Tibial nerve (tissue), 4 donors: ENCODE data around the gene FNBP1L. TPM values are rescaled to one million over a fixed set of nuclear protein-coding genes. Genes with fewer than 3 reads are reported as not detected.
"Not testable (repeated sequence)": the region's sequence is repeated elsewhere in the genome, so short reads cannot be mapped to it uniquely, and the experiment has no call there.

Source experiments
- DNase-seq, 2 donors: peaks; one replicate each; pipeline ENCODE4 v3.0.0-alpha.2; 2019; ENCODE audit warnings: low spot score in 2 of 2
- H3K27ac ChIP-seq, 4 donors: fragments of 200-600 bp; sonication (generic) in 3 of 4; one replicate each; pipeline ENCODE4 v1.5.1; 2017 to 2019; ENCODE audit warnings: mild to moderate bottlenecking in 1 of 4
- H3K27me3 ChIP-seq, 2 donors: fragments of 200-600 bp; sonication (generic) in 1 of 2; one replicate each; pipeline versions ENCODE4 v1.5.1 to v1.6.0; 2017 to 2019
- H3K36me3 ChIP-seq, 3 donors: fragments of 200-600 bp; sonication (generic); one replicate each; pipeline ENCODE4 v1.5.1; 2018 to 2019
- H3K4me1 ChIP-seq, 4 donors: fragments of 200-600 bp; sonication (generic) in 3 of 4; one replicate each; pipeline ENCODE4 v1.5.1; 2017 to 2019
- H3K4me3 ChIP-seq, 4 donors: fragments of 200-600 bp; sonication (generic) in 3 of 4; one replicate each; pipeline ENCODE4 v1.5.1; 2017 to 2019; ENCODE audit warnings: mild to moderate bottlenecking in 1 of 4, moderate library complexity in 1 of 4
- H3K9me3 ChIP-seq, 4 donors: fragments of 200-600 bp; sonication (generic) in 3 of 4; one replicate each; pipeline ENCODE4 v1.5.1; 2017 to 2019
- CTCF ChIP-seq, 5 experiments: fragments of 200-600 bp in 3 of 5; fragments of 450-650 bp in 2 of 5; sonication (generic) in 3 of 5; IDR thresholded peaks; one replicate each; pipeline ENCODE4 v1.5.1; 2016 to 2019; ENCODE audit warnings: antibody characterized with exemption in 5 of 5, mild to moderate bottlenecking in 3 of 5, moderate library complexity in 2 of 5
- EP300 ChIP-seq, 2 donors: sonication (generic); formaldehyde crosslinking; IDR thresholded peaks; one replicate each; pipeline ENCODE4 v1.6.1; 2017; ENCODE audit warnings: antibody characterized with exemption in 2 of 2, mild to moderate bottlenecking in 1 of 2
- POLR2A ChIP-seq, 2 donors: fragments of 450-650 bp; IDR thresholded peaks; one replicate each; pipeline ENCODE4 v1.6.1; 2017; ENCODE audit warnings: antibody characterized with exemption in 2 of 2, mild to moderate bottlenecking in 2 of 2, moderate library complexity in 2 of 2
- WGBS, 2 donors: methylation state at CpG; one replicate each; pipeline ENCODE4 v1.1.5; 2018; 5-methylcytosine and 5-hydroxymethylcytosine counted together
- total RNA-seq, 4 donors: library from RNA; depleted of rRNA; stranded (reverse); fragments of >200 nt; gene quantifications; one replicate each; pipeline ENCODE4 v1.1.0, GENCODE V29; 2016

Gene FNBP1L
- total RNA-seq, 4 donors from 2014 or later, result 18.3 to 23.2 (median 20.5) TPM

- not testable (repeated sequence) for H3K27me3 ChIP-seq, H3K9me3 ChIP-seq, H3K36me3 ChIP-seq, H3K4me3 ChIP-seq
- Histone ChIP-seq H3K4me1 (peaks cover 0 to 46% (median 28%) of the 10 kb centered on the region in 4 donors), H3K27ac (peak overlapping the region in 3 of 4 donors; percentile 15 to 66 (median 65))
- WGBS, 2 donors, result 27 to 31% methylated on average over 4 of the region's 4 CpGs
- peak; percentile 39 to 49 for TF ChIP-seq EP300 (IDR thresholded peaks at IDR 0.05)
- peak in 1 of 2 donors; percentile 67 for DNase-seq
Observed at GRCh38 chr1:93553886-93554490, 106.1 kb downstream of the FNBP1L start.

- WGBS, 2 donors, result 49 to 54% methylated on average over 7 of the region's 7 CpGs
- Histone ChIP-seq H3K4me1 (peaks cover 0 to 46% (median 28%) of the 10 kb centered on the region in 4 donors), H3K27ac (peak overlapping the region in 2 of 4 donors; percentile 65 to 66), H3K9me3 (no peaks in the 10 kb centered on the region), H3K27me3 (no peaks in the 10 kb centered on the region), H3K4me3 (no peak overlapping the region), H3K36me3 (peaks cover 0 to 16% (median 0%) of the 10 kb centered on the region in 3 donors)
- no peak for DNase-seq
- TF ChIP-seq CTCF (IDR thresholded peaks at IDR 0.05) (no peak), EP300 (IDR thresholded peaks at IDR 0.05) (peak in 1 of 2 donors; percentile 67)
Observed at GRCh38 chr1:93554883-93555872, 107.3 kb downstream of the FNBP1L start.

GRCh38 chr1:93556291-93556690, 108.4 kb downstream of the FNBP1L start:
- no peaks in the 10 kb centered on the region for H3K27me3 ChIP-seq
- H3K36me3 ChIP-seq, result peaks cover 0 to 22% (median 0%) of the 10 kb centered on the region in 3 donors
- H3K27ac ChIP-seq, result peak overlapping the region in 1 of 4 donors; percentile 66
- no peak overlapping the region for H3K4me3 ChIP-seq
- no peaks in the 10 kb centered on the region for H3K9me3 ChIP-seq
- TF ChIP-seq EP300 (IDR thresholded peaks at IDR 0.05), result no peak
- TF ChIP-seq CTCF (IDR thresholded peaks at IDR 0.05), result no peak
- H3K4me1 ChIP-seq, result peaks cover 0 to 46% (median 28%) of the 10 kb centered on the region in 4 donors
- no peak for DNase-seq
- 91 to 96% methylated on average over 2 of the region's 2 CpGs for WGBS, 2 donors

GRCh38 chr1:93559045-93559444, 111.1 kb downstream of the FNBP1L start:
- no peak for TF ChIP-seq EP300 (IDR thresholded peaks at IDR 0.05)
- TF ChIP-seq CTCF (IDR thresholded peaks at IDR 0.05), result no peak
- no peak for TF ChIP-seq POLR2A (IDR thresholded peaks at IDR 0.05)
- Histone ChIP-seq H3K4me3 (no peak overlapping the region), H3K36me3 (peaks cover 0 to 49% (median 0%) of the 10 kb centered on the region in 3 donors), H3K27ac (no peak overlapping the region), H3K9me3 (no peaks in the 10 kb centered on the region), H3K27me3 (no peaks in the 10 kb centered on the region), H3K4me1 (peaks cover 0 to 19% (median 14%) of the 10 kb centered on the region in 4 donors)
- 79 to 83% methylated on average over 2 of the region's 2 CpGs for WGBS, 2 donors
- no peak for DNase-seq

- no peak for DNase-seq
- Histone ChIP-seq H3K4me1 (peaks cover 0 to 13% (median 8%) of the 10 kb centered on the region in 4 donors), H3K4me3 (no peak overlapping the region), H3K27me3 (no peaks in the 10 kb centered on the region), H3K9me3 (no peaks in the 10 kb centered on the region), H3K27ac (no peak overlapping the region), H3K36me3 (peaks cover 0 to 54% (median 0%) of the 10 kb centered on the region in 3 donors)
- no peak for TF ChIP-seq POLR2A (IDR thresholded peaks at IDR 0.05)
- TF ChIP-seq CTCF (IDR thresholded peaks at IDR 0.05), result no peak
- no peak for TF ChIP-seq EP300 (IDR thresholded peaks at IDR 0.05)
Observed at GRCh38 chr1:93559695-93560094, 111.8 kb downstream of the FNBP1L start.
